GM21717 (cell line): Measurements from ENCODE around the gene MR1.
"Not testable (repeated sequence)": the region's sequence is repeated elsewhere in the genome, so short reads cannot be mapped to it uniquely, and the experiment has no call there.

Source experiments
- ATAC-seq: cut with Tn5 transposase; IDR thresholded peaks from one replicate; pipeline ENCODE4 v1.9.1; 2021; ENCODE audit warnings: mild to moderate bottlenecking, moderate library complexity; ENCODE audit not compliant: unreplicated experiment

The MR1 gene

DNA sequence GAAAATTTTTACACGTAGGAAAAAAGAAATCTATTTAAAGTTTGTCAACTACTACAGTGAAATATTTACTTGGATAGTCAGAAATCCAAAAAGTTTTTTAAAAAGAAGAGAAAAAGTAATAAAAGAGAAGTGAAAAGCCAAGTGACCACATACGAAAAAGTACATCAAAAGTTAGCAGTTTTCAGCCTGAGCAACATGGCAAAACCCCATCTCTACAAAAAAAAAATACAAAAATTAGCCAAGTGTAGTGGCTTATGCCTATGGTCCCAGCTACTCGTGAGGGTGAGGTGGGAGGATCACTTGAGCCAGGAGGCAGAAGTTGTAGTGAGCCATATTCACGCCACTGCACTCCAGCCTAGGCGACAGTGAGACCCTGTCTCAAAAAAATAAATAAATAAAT is 5.2 kb upstream of the MR1 start:
- no peak for ATAC-seq

DNA sequence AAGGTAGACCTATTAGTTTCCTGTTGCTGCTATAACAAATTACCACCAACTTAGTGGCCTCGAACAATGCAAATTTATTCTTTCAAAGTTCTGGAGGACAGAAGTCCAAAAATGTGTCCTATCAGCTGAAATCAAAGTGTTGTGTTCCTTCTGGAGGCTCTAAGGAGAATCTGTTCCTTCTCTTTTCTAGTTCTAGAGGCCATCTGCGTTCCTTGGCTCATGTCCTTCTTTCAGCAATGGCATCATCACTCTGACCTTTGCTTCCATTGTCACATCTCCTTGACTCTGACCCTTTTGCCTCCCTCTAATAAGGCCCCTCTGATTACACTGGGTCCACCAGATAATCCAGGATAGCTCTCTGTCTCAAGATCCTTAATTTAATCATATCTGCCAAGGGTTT is 1.2 kb upstream of the MR1 start:
- ATAC-seq = no peak

DNA sequence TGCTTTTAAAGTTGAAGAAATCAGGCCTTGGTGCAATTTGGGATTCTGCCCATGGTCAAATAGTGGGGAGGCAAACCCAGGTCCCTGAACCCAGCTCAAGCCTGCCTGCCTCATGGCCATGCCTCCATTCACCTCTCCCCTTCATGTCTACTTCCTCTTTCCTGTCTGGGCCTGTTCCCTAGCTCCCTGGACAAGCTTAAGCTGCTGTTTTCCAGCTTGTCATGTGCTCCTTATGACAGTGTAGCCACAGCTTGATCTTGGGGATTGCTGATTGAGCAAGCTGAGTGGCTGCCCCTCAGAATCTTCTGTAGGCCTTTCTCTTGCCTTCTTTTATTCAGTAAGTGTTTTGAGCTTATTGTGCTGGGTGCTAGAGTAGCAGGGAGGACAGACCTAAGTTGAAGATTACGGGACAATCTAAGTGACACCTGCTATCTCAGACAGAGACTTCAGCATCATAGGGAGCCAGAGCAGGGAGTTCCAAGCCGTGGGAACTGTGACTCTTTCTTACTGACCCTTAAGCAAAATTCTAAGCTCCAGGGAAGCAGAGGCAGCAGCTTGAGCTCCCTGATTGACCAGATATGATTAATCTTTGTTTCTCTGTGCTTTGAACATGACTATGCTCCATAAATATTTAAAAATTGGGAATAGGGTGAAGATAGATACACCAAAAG is 520 bp upstream of the MR1 start:
- peak; percentile 19 for ATAC-seq

DNA sequence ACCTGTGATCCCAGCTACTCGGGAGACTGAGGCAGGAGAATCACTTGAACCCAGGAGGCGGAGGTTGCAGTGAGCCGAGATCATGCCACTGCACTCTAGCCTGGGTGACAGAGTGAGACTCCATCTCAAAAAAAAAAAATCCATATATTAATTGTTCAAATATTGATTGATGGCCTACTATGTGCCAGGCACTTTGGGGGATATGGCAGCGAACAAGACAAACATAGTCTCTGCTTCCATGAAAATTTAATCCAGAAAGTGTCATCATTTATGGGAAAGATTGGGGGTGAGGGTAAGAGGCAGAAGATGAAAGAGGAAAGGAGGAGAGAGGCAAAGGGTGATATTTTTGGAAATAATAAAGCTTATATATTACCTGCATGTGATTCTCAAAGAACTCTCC is 1.4 kb downstream of the MR1 start:
- ATAC-seq = not testable (repeated sequence)

DNA sequence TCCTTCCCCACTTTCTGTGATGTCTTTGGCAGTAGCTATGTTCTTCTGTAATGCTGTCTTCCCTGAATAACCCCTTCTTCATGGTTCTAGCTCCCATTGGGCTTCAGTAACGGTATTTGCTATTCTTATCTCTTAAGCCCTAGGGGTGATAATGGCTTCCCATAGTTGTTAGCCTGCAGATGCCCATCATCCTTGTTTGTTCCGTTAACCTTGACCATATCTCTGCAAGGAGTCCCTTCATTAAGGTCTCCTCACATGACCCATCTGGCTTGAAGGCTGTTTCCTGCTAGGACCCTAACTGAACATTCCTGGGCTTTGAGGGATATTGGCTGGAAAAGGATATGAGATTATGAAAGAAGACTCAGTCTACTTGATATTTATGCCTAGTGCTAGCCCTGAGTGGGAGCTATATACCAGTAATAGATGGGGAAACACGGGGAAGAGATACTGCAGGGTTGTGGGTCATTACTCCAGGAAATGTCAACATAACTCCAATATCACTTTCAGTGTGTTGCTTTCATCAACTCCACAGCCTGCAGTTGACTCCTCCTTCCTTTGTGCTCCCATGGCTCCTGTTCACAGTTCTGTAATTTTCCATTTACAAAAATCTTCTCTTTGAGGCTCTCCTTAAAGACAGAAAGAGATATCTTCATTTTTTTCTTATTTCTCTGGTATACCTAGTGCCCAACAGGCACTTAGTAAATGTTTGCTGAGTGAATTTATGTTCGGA is 2.5 kb downstream of the MR1 start:
- ATAC-seq = no peak

DNA sequence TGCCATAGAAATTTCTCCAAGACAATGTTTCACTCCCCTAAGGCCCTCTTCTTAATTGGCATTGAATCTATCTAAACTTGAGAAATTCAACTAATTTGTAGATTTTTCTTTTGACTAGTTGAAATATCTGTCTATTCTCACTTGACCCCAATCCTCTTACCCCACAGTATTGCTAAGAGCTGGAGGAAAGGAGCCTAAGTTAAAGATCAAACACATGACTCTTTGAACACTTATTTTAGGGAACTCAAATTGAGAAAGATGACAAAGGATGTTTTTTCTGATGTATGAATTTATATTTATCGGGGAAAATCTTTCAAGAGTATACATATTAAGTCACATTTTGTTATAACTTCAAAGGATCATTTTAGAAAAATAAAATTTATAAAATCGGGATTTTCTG is 3.6 kb downstream of the MR1 start:
- no peak for ATAC-seq

DNA sequence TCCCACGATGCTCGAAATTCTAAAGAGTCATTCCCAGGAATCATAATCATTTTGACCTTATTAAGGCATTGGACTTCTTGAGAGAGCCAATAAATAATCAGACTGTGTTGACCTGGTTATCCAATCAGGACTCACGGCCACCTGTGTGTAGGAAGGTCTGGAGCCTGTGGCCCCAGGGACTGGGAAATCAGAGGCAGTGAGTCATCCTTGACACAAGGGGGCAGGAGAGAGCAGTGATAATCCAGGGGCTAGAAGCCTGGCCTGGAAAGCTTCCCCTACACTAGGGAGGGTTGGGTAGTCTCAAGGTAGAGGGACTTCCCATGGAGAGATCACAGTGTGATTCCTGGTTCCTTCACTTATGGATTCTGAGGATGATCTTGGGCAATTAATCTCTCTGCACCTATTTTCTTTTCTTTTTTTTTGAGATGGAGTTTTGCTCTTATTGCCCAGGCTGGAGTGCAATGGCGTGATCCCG is 4.7 kb downstream of the MR1 start:
- peak; percentile 40 for ATAC-seq

DNA sequence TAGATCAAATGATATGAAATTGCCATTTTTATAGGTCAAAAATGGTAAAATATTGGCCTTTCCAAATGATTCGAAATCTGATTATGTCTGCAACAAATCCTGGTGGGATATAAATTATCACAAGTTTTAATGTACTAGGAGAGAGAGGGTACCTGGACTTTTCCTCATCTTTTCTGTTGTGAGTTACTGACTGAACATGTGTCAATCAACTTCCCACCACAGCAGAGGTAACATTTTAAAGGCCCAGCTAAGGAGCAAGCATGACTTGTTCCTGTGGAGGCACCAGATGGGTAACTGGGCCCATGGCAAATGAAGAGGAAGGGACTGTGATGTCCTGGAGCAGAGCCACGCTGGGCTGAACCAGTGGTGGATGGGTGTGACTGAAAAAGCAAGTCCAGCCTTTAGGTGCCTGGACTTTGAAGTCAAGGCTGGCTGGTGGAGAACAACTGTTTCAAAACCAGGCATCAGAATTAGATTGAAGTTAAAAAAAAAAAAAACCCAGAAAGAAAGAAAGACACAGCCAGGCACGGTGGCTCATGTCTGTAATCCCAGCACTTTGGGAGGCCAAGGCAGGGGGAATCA is 6.6 kb downstream of the MR1 start:
- no peak for ATAC-seq

DNA sequence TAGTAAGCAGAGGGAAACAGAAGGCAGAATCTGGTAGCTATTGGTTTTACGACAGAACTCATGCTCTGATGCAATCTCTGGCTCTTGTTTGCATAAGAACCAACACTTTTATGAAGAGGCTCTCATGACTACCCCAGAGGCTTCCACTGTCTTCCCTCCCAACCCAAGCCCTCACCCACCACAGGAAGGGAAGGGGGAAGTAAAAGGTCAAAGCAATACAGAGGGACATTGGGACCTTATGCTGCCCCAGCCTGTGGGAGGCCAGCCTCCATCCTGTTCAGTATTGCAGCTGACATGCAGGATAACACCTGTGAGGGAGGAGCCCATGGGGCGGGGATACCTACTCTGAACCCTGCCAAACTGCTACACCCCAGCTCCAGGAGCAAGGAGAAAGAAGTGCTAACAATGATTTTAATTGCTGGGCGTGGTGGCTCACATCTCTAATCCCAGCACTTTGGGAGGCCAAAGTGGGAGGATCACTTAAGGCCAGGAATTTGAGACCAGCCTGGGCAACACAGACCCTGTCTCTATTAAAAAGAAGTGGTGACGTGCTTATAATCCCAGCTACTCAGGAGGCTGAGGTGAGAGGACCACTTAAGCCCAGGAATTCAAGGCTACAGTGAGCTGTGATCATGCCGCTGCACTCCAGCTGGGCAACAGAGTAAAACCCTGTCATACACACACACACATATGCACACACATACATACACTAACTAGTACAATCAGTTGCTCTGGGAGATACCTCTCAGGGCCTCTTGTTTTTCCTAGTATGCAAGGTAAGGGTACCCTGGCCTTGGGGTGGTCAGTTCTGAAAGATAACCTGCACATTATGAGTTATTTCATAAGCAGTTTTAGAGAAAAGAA is 9.5 kb downstream of the MR1 start:
- no peak for ATAC-seq

DNA sequence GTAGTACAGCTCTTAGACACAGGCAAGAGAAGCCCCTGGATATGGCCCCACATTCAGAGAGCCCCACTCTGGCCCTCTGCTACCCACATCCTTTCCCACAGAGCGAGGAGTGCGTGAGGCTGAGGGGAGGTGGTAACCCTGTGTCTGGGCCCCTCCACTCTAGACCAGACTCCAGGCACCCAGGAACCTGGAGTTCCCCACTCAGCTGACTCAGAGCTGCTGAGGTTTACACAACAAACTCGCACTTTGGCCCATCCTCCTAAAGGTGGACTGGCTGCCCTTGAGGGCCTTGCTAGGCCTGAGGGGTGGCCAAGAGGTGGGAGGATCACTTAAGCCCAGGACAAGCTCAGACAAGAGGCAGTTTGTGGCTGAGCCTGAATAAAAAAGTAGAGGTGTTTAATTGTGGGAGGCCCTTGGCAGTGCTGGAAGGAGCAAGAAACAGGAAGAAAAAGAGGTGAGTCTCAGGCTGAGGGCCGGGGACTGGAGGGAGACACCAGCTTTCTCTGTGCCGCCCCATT is 10.7 kb downstream of the MR1 start:
- ATAC-seq = peak; percentile 77

DNA sequence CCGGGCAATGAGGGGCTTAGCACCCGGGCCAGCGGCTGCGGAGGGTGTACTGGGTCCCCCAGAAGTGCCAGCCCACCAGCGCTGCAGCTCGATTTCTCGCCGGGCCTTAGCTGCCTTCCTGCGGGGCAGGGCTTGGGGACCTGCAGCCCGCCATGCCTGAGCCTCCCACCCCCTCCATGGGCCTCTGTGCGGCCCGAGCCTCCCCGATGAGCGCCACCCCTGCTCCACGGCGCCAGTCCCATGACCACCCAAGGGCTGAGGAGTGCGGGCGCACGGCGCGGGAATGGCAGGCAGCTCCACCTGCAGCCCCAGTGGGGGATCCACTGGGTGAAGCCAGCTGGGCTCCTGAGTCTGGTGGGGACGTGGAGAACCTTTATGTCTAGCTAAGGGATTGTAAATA is 12.2 kb downstream of the MR1 start:
- ATAC-seq = not testable (repeated sequence)

DNA sequence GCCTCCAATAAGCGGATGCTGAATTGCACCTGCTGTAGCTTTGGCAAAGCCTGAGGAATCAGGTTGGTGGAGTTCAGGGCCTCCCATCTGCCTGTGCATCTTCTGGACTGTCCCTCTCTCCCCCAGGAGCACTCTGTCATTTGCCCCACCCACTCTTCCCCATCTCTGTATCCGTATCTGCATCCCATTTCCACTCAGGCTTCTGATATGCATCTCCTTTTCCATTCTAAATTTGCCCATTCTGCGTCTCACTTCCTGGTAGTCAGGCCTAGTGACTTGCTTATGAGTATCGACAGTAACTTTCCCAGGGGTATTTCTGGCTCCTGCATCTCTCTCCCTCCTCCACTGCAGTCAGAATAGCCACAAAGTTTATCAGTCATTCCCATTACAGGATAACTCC is 15.6 kb downstream of the MR1 start:
- ATAC-seq = no peak

DNA sequence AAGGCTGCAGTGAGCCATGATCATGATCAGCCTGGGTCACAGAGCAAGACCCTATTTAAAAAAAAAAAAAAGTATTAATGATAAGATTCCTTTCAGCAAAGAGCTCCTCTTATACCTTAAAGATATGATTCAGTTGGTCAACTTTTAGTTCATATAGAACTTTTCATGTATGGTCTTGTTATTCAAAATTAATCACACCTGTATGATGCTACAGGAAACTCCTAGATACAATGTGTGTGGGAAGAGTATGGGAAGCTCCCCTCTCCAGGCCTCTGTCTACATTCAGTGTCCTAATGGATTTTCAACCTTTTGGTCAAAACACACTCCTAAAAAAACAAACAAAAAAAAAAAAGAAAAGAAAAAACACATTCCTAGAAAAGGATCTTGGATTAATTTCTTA is 17.1 kb downstream of the MR1 start:
- no peak for ATAC-seq

DNA sequence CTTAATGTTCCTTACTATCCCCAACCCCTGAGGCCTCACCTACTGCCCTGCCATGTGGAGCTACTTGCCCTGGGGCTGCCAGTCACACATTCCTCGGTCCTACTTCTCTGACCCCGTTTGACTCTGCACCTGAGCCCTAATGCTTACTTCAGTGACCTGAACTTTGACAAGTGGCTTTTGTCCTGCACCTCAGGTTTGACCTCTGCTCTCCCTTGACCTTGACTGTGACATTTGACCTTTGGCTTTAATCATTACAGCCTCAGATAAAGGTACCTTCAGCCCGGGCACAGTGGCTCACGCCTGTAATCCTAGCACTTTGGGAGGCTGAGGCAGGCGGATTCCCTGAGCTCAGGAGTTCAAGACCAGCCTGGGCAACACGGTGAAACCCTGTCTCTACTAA is 22.8 kb downstream of the MR1 start:
- no peak for ATAC-seq

DNA sequence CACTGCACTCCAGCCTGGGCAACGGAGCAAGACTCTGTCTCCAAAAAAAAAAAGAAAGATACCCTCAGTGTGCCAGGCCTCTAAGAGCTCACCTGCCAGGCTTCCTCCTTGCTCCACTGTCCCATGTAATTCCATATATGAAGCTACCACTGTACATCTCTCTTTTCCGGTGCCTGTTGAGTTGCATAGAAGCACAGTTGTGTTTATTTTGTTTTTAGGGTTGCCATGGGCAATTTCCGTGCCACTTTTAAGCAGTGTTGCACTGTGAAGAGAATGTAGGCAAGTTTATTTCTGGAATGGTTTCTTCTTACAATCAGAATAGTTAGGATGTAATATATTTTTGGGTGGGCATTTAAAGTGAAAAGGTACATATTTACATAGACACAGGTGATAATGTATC is 23.3 kb downstream of the MR1 start:
- no peak for ATAC-seq

DNA sequence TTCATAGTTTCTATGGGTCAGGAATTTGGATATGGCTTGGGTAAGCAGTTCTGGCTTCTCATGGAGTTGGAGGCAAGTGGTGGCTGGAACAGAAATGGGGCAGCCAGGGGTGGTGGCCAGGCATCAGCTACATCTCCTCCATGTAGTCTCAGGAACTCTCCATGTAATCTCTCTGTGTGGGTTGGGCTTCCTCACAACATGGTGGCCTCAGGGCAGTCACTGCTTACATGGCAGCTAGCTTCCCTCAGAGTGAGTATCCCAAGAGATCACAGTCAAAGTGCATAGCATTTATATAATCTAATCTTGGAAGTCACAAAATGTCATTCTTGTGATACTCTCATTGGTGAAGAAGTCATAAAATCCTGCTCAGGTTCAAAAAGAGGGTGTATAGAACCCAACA is 25.7 kb downstream of the MR1 start:
- ATAC-seq = no peak

DNA sequence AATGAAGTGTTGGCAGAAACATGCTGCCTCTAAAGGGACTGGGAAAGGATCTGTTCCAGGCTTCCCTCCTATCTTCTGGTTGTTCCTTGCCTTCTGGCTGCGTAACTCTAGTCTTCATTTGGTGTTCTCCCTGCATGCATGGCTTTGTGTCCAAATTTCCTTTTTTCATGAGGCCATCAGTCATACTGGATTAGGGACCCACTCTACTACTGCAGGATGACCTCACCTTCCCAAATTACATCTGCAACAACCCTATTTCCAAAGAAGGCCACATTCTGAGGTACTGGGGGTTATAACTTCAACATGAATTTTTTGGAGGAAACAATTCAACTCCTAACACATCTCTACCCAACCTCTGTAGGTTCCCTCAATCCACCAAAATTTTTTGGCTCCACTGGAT is 26.3 kb downstream of the MR1 start:
- ATAC-seq = no peak

DNA sequence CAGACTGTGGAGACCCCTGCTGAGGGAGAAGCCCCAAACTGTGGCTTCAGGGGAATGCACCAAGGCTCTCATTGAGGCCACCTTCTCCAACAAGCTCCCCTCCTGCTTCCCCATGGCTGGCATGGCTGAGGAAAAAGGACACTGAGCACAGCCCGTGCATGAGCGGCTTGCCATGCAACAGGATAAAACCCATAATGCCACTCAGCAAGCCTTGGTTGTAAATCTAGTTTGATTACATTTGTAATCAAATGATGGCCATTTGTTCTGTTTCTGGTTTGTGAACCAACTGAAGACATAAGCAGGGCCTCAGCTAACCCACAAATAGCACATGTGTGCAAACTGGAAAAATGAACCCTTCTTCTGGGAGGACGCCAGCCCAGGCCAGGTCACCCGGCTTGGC is 27.2 kb downstream of the MR1 start:
- not testable (repeated sequence) for ATAC-seq

DNA sequence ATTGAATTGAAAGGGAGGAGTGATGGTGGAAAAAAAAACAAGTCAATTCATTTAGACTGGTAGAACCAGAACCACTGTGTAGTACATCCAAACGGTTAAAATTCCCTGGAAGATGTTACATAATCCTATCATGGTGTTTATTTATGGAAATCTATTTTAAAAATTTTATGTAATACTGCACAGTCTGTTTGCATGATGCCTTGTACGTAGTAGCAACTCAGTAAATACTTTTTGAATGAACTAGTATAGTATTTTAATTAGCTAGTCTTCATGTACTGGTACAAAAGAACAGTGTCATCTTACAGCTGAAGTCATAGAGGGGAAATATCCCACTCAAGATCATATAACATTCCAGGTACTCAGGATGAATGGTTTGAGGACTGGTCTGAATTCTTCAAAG is 27.7 kb downstream of the MR1 start:
- ATAC-seq = no peak

DNA sequence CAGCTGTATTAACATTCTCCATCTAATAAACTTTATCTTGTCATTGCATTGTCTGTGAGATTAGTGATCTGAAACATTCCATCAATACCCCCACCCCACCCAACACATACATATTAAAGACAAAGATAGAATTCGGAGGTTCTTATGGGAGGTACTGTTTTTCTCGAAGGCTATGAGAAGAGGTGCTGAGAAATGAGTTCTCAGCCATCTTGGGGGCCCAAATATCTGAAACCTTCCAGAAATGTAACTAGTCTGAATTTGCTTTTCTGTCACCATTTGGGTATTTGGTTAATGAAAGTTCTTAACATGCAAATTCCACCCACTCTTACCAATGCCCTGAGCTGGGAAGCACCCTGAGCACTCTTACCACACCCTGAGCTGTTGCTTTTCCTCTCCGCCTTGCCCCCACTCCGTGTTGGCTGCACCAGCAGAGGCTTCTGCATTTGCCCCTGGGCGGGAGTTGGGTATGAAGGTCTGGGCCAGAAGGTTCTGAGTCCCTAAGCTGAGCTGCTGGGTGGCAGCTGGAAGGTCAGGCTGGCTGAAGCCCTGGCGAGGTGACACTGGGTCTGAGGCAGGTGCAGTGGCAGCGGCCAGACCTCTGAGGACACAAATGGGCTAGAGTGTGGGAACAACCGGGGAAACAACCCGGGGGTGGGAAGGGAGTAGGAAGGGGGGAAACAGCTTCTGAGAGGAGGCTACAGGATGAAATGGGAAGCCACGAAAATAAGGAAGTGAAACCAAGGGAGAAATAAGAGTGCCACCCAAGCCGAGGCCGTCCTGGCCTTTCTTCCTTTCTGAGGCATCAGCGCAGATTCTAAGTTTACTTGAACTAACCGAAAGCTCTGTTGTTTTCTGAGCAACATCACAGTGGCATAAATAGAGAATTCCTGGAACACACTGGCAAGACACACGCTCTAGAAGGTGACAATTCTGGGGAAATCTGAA is 28.4 kb downstream of the MR1 start:
- ATAC-seq = peak; percentile 91
